22Rv1 (cell line): Measurements from ENCODE around the gene CYP19A1.

Experiments
- H3K27ac ChIP-seq: fragments of 450-650 bp; 2 replicates; pipeline ENCODE4 v1.5.1; 2017
- CTCF ChIP-seq: fragments of 450-650 bp; IDR thresholded peaks from 2 replicates; pipeline ENCODE4 v1.5.1; 2017; ENCODE audit warnings: mild to moderate bottlenecking
- ZFX ChIP-seq: fragments of 450-650 bp; IDR thresholded peaks from 2 replicates; pipeline ENCODE4 v1.6.1; 2017; ENCODE audit warnings: antibody characterized with exemption, borderline replicate concordance

CYP19A1 gene

GRCh38 chr15:51253366-51253765 lies 85.0 kb downstream of the CYP19A1 start:
- no peak overlapping the region for H3K27ac ChIP-seq
- TF ChIP-seq CTCF (no peak), ZFX (no peak)

- no peak overlapping the region for H3K27ac ChIP-seq
- TF ChIP-seq ZFX (no peak), CTCF (no peak)
These were observed 85.7 kb downstream of the CYP19A1 start for GRCh38 chr15:51252671-51253070.

GRCh38 chr15:51251556-51251955 lies 86.8 kb downstream of the CYP19A1 start:
- no peak for TF ChIP-seq ZFX
- TF ChIP-seq CTCF = no peak
- H3K27ac ChIP-seq = no peak overlapping the region

- no peak overlapping the region for H3K27ac ChIP-seq
- TF ChIP-seq ZFX = no peak
- TF ChIP-seq CTCF = no peak
These were observed 88.0 kb downstream of the CYP19A1 start for GRCh38 chr15:51250217-51251011.

GRCh38 chr15:51245628-51246027 lies 92.8 kb downstream of the CYP19A1 start:
- no peak overlapping the region for H3K27ac ChIP-seq
- TF ChIP-seq ZFX (no peak), CTCF (no peak)

GRCh38 chr15:51244423-51244869 lies 94.0 kb downstream of the CYP19A1 start:
- TF ChIP-seq CTCF = no peak
- H3K27ac ChIP-seq = no peak overlapping the region

GRCh38 chr15:51243774-51244173 lies 94.6 kb downstream of the CYP19A1 start:
- TF ChIP-seq ZFX = no peak
- no peak for TF ChIP-seq CTCF
- no peak overlapping the region for H3K27ac ChIP-seq
